Brain microvascular endothelial cell (primary cell): ENCODE measurements around the gene WNT7A.

Experiments
- DNase-seq: peaks from one replicate; pipeline ENCODE4 v3.0.0-alpha.2; 2020
- H3K27ac ChIP-seq: fragments of 250-450 bp; sonication (Bioruptor Pico); 2 replicates; pipeline ENCODE4 v1.5.1; 2020; ENCODE audit warnings: mild to moderate bottlenecking, moderate library complexity
- H3K27me3 ChIP-seq: fragments of 250-450 bp; sonication (Bioruptor Pico); replicated peaks from 2 replicates; pipeline ENCODE4 v1.5.1; 2020; ENCODE audit warnings: mild to moderate bottlenecking
- H3K36me3 ChIP-seq: fragments of 250-450 bp; sonication (Bioruptor Pico); replicated peaks from 2 replicates; pipeline ENCODE4 v1.5.1; 2020; ENCODE audit warnings: mild to moderate bottlenecking
- H3K4me3 ChIP-seq: 2 replicates; pipeline ENCODE4 v1.5.1; 2011; ENCODE audit warnings: low read depth, mild to moderate bottlenecking, control low read depth, low read length, moderate library complexity
- CTCF ChIP-seq: IDR thresholded peaks from 2 replicates; pipeline ENCODE4 v1.5.1; 2011; ENCODE audit warnings: low read depth, mild to moderate bottlenecking, moderate library complexity, low read length, control low read depth, inconsistent platforms; ENCODE audit errors: missing control alignments
- in situ Hi-C: cut with HindIII; loops from 2 replicates; pipeline ENCODE4 v1.10.0; 2017; ENCODE audit warnings: low sequenced_read_pairs, low pct_ligation_motif_present

WNT7A gene

GRCh38 chr3:13790376-13791197 is 89.3 kb downstream of the WNT7A start:
- Histone ChIP-seq H3K36me3 (no peaks in the 10 kb centered on the region), H3K4me3 (no peak overlapping the region), H3K27me3 (no peaks in the 10 kb centered on the region), H3K27ac (no peak overlapping the region)
- in situ Hi-C loops = no loop called here
- no peak for TF ChIP-seq CTCF
- DNase-seq = no peak

- TF ChIP-seq CTCF = no peak
- H3K27ac ChIP-seq = no peak overlapping the region
- no peaks in the 10 kb centered on the region for H3K27me3 ChIP-seq
- in situ Hi-C loops = no loop called here
- H3K4me3 ChIP-seq = no peak overlapping the region
- no peaks in the 10 kb centered on the region for H3K36me3 ChIP-seq
- DNase-seq = no peak
Measured at GRCh38 chr3:13788522-13789424, 91.1 kb downstream of the WNT7A start.

DNA sequence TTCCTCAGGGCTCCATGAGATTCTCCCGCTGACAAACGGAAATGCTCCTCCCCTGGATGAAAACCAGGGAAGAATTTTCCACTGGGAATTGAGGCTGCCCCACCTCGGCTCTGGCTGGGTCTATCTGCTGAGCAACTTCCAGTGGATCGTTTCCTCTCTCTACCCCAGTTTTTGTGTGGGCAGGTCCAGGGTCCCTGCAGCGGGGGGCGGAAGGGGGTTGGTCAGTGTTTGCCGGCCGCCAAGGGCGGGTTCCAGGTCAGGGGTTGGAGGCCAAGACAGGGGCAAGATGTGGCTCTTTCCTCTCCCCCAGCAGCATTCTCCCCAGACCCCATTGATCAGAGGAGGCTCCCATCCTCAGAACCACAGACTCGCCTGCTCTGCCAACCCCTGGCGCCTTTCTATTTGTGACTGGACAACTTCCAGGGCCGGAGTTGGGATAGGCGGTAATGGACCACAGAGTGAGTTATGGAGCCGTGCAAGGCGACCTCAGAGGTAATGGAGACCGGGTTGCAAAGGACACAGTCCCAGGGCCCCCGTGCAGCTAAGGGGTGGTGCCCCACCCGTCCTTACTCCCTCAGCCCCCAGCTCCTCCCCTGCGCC is 92.2 kb downstream of the WNT7A start:
- no peak overlapping the region for H3K4me3 ChIP-seq
- no peak for TF ChIP-seq CTCF
- no peaks in the 10 kb centered on the region for H3K36me3 ChIP-seq
- H3K27me3 ChIP-seq = no peaks in the 10 kb centered on the region
- DNase-seq = no peak
- no peak overlapping the region for H3K27ac ChIP-seq
- in situ Hi-C loops = no loop called here

- in situ Hi-C loops = no loop called here
Measured at GRCh38 chr3:13786811-13787210, 93.1 kb downstream of the WNT7A start.

More at GRCh38 chr3:13786811-13787210, 93.1 kb downstream of the WNT7A start:
- no peak for TF ChIP-seq CTCF
- Histone ChIP-seq H3K27me3 (no peaks in the 10 kb centered on the region), H3K36me3 (no peaks in the 10 kb centered on the region), H3K27ac (no peak overlapping the region), H3K4me3 (no peak overlapping the region)
- DNase-seq = no peak
